ENCODE data around the gene RBM14.

RBM14 gene

GRCh38 chr11:66607126-66607834 is 9.2 kb upstream of the RBM14 start:
- Histone ChIP-seq H3K27me3 (ENCODE audit: control insufficient read depth, low read length) (no peaks in the 10 kb centered on the region), H3K27ac (ENCODE audit: low read depth, low read length) (peak overlapping the region; percentile 76), H3K9me3 (ENCODE audit: control insufficient read depth, insufficient read depth, low read length) (no peaks in the 10 kb centered on the region), H3K79me2 (ENCODE audit: control insufficient read depth, low read length) (peaks cover 10% of the 10 kb centered on the region; the same call in 1 of the 2 replicates), H3K4me3 (ENCODE audit: low read length) (0 out of 2 replicates have a peak overlapping the region, but pooled peaks have one; percentile 15), H3K36me3 (ENCODE audit: control insufficient read depth, low read length) (no peaks in the 10 kb centered on the region; the same call in 1 of the 2 replicates), H3F3A (ENCODE audit: control insufficient read depth, insufficient read depth) (peaks cover 16% of the 10 kb centered on the region), H4K20me1 (ENCODE audit: control insufficient read depth, insufficient read depth, low read depth, low read length) (no peaks in the 10 kb centered on the region), H3K9me2 (replicated peaks; ENCODE audit: control insufficient read depth, low read length) (no peaks in the 10 kb centered on the region), H3K4me2 (ENCODE audit: low read length) (no peak overlapping the region), H3K4me1 (ENCODE audit: control insufficient read depth, low read length) (peaks cover 55% of the 10 kb centered on the region)
- TF ChIP-seq, protein P1, sequence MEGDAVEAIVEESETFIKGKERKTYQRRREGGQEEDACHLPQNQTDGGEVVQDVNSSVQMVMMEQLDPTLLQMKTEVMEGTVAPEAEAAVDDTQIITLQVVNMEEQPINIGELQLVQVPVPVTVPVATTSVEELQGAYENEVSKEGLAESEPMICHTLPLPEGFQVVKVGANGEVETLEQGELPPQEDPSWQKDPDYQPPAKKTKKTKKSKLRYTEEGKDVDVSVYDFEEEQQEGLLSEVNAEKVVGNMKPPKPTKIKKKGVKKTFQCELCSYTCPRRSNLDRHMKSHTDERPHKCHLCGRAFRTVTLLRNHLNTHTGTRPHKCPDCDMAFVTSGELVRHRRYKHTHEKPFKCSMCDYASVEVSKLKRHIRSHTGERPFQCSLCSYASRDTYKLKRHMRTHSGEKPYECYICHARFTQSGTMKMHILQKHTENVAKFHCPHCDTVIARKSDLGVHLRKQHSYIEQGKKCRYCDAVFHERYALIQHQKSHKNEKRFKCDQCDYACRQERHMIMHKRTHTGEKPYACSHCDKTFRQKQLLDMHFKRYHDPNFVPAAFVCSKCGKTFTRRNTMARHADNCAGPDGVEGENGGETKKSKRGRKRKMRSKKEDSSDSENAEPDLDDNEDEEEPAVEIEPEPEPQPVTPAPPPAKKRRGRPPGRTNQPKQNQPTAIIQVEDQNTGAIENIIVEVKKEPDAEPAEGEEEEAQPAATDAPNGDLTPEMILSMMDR (IDR thresholded peaks at IDR 0.05; ENCODE audit: low read depth, low read length, poor library complexity, severe bottlenecking): no peak
- no peak for TF ChIP-seq EZH2phosphoT487 (IDR thresholded peaks at IDR 0.05; ENCODE audit: borderline replicate concordance, low read length)

DNA sequence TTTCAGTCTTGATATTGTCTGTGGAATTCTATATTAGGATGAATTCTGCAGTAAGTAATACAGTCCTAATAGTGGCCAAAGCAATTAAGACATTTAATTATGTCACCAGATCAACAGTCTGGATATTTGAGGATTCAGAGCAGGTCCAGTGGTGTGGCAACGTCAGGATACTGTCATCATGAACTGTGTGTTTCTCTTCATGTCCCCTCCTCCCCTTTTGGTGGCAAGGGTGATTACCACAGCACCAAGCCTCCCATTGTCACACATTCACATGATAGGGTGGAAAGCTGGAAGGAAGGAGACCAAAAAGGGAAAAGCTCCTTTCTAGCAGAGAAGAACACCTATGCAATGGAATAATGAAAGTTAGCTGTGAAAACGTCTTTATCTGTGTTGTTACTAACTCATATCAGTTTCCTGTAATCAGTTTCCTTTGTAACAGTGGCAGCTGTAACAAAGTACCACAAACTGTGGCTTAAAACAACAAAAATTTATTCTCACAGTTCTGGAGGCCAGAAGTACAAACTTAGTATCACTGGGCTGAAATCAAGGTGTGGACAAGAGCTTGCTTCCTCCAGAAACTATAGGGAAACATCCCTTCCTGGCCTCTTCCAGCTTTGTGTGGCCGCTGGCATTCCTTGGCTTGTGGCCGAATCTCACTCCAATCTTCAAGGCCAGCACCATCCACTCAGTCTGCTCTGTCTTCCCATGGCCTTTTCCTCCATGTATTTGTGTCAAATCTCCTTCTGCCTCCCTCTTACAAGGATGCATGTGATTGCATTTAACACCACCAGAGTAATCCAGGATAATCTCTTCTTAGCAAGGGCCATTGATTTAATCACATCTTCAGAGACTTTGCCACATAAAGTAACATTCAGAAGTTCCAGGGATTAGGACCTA is 6.5 kb upstream of the RBM14 start:
- peak overlapping the region; percentile 76 for H3K27ac ChIP-seq (ENCODE audit: low read depth, low read length)
- no peaks in the 10 kb centered on the region; the same call in 1 of the 2 replicates for H3K36me3 ChIP-seq (ENCODE audit: control insufficient read depth, low read length)
- no peaks in the 10 kb centered on the region for H3K9me2 ChIP-seq (replicated peaks; ENCODE audit: control insufficient read depth, low read length)
- H3K4me3 ChIP-seq (ENCODE audit: low read length): peak overlapping the region; percentile 51
- peaks cover 23% of the 10 kb centered on the region for H3K79me2 ChIP-seq (ENCODE audit: control insufficient read depth, low read length)
- no peaks in the 10 kb centered on the region for H3K27me3 ChIP-seq (ENCODE audit: control insufficient read depth, low read length)
- TF ChIP-seq, protein P1 (IDR thresholded peaks at IDR 0.05; ENCODE audit: low read depth, low read length, poor library complexity, severe bottlenecking): no peak
- TF ChIP-seq EZH2phosphoT487 (IDR thresholded peaks at IDR 0.05; ENCODE audit: borderline replicate concordance, low read length): no peak
- peaks cover 70% of the 10 kb centered on the region for H3K4me1 ChIP-seq (ENCODE audit: control insufficient read depth, low read length)
- H3K4me2 ChIP-seq (ENCODE audit: low read length): peak overlapping the region; percentile 57
- peaks cover 24% of the 10 kb centered on the region for H3F3A ChIP-seq (ENCODE audit: control insufficient read depth, insufficient read depth)
- H4K20me1 ChIP-seq (ENCODE audit: control insufficient read depth, insufficient read depth, low read depth, low read length): no peaks in the 10 kb centered on the region
- H3K9me3 ChIP-seq (ENCODE audit: control insufficient read depth, insufficient read depth, low read length): no peaks in the 10 kb centered on the region

DNA sequence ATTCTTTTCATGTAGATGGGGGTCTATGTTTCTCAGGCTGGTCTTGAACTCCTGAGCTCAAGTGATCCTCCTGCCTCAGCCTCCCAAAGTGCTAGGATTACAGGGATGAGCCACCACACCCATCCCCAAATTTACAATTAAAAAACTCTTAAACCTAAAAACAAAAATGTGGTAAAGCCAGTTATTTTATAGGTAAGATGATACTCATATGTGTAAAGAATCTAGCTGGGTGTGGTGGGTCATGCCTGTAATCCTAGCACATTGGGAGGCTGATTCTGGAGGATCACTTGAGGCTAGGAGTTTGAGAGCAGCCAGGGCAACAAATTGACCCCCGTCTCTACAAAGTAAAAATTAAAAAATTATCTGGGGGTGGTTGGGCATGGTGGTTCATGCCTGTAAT is 4.0 kb upstream of the RBM14 start:
- no peak overlapping the region for H3K27ac ChIP-seq (ENCODE audit: low read depth, low read length)

More for the DNA sequence above, 4.0 kb upstream of the RBM14 start:
- peaks cover 14% of the 10 kb centered on the region for H3K36me3 ChIP-seq (ENCODE audit: control insufficient read depth, low read length)
- H3K4me1 ChIP-seq (ENCODE audit: control insufficient read depth, low read length): peaks cover 70% of the 10 kb centered on the region
- no peaks in the 10 kb centered on the region for H3K9me3 ChIP-seq (ENCODE audit: control insufficient read depth, insufficient read depth, low read length)
- H3K79me2 ChIP-seq (ENCODE audit: control insufficient read depth, low read length): peaks cover 47% of the 10 kb centered on the region
- H3K27me3 ChIP-seq (ENCODE audit: control insufficient read depth, low read length): no peaks in the 10 kb centered on the region
- TF ChIP-seq EZH2phosphoT487 (IDR thresholded peaks at IDR 0.05; ENCODE audit: borderline replicate concordance, low read length): no peak
- TF ChIP-seq, protein P1 (IDR thresholded peaks at IDR 0.05; ENCODE audit: low read depth, low read length, poor library complexity, severe bottlenecking): no peak
- H3K4me2 ChIP-seq (ENCODE audit: low read length): peak overlapping the region; percentile 57; the same call in 1 of the 2 replicates
- H3K4me3 ChIP-seq (ENCODE audit: low read length): no peak overlapping the region
- no peaks in the 10 kb centered on the region for H3K9me2 ChIP-seq (replicated peaks; ENCODE audit: control insufficient read depth, low read length)
- H3F3A ChIP-seq (ENCODE audit: control insufficient read depth, insufficient read depth): peaks cover 24% of the 10 kb centered on the region
- H4K20me1 ChIP-seq (ENCODE audit: control insufficient read depth, insufficient read depth, low read depth, low read length): peaks cover 4% of the 10 kb centered on the region; the same call in 1 of the 2 replicates

Data from DOHH2 (cell line).